ENCODE data around the gene PDE8A.

PDE8A gene

DNA sequence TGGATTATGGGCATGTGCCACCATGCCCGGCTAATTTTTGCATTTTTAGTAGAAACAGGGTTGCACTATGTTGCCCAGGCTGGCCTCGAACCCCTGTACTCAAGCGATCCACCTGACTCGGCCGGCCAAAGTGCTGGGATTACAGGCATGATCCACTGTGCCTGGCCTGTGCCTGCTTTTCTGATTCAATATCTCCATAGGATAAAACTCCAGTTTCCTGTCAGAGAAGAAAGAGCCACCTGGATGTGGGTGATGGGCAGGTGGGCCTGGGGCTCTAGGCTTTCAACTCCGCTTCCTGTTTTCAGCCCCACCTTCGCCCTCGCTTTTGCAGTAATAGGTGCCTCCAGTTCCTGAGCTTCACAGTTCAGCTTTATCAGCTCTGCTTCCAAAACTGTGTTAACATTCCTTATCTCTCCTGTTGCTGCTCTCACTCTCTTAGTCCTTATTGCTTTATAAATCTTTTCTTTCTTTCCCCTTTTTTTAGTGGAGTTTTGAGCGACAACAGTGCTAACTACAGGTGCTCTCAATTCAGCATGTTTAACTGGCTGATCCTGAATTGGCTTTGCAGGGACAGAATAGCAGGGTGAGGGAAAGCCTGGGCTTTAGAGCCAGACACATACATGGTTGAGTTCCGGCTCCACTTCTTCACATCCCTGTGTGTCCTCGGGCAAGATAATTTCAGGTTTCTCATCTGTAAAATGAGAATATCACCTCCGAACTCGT is 21.1 kb upstream of the PDE8A start:
- Histone ChIP-seq H3K36me3 (ENCODE audit: control insufficient read depth in 2 of 2, insufficient read depth in 2 of 2, low read length in 2 of 2) (no peaks in the 10 kb centered on the region), H3K27ac (ENCODE audit: low read depth in 2 of 2, low read length in 2 of 2) (no peak overlapping the region), H3K4me1 (ENCODE audit: control insufficient read depth in 2 of 2, insufficient read depth in 2 of 2, low read length in 2 of 2) (peaks cover 0 to 2% of the 10 kb centered on the region in 2 donors), H3K9me3 (ENCODE audit: control insufficient read depth in 2 of 2, low read length in 2 of 2) (no peaks in the 10 kb centered on the region), H3K4me3 (ENCODE audit: low read length in 2 of 2) (no peak overlapping the region), H3K27me3 (ENCODE audit: control insufficient read depth in 2 of 2, insufficient read depth in 2 of 2, low read length in 2 of 2) (no peaks in the 10 kb centered on the region), H3K9ac (ENCODE audit: low read depth in 1 of 2, low read length in 2 of 2) (no peak overlapping the region)

DNA sequence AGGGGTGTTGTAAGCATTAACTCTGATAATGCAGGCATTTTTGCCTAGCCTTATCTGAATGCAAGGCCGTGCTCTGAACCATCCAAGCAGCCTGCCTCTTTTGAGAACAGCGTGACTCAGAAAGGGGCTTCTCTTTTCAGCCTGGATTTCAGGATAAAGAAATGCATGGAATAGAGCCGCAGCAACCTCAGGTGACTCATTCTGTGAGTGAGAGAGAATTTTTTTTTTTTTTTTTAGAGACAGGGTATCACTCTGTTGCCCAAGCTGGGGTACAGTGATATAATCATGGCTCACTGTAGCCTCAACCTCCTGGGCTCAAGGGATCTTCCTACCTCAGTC is 20.6 kb upstream of the PDE8A start:
- H3K4me3 ChIP-seq (ENCODE audit: low read length in 2 of 2) = no peak overlapping the region
- H3K4me1 ChIP-seq (ENCODE audit: control insufficient read depth in 2 of 2, insufficient read depth in 2 of 2, low read length in 2 of 2) = no peaks in the 10 kb centered on the region
- H3K9me3 ChIP-seq (ENCODE audit: control insufficient read depth in 2 of 2, low read length in 2 of 2) = no peaks in the 10 kb centered on the region
- H3K36me3 ChIP-seq (ENCODE audit: control insufficient read depth in 2 of 2, insufficient read depth in 2 of 2, low read length in 2 of 2) = no peaks in the 10 kb centered on the region
- no peaks in the 10 kb centered on the region for H3K27me3 ChIP-seq (ENCODE audit: control insufficient read depth in 2 of 2, insufficient read depth in 2 of 2, low read length in 2 of 2)
- no peak overlapping the region for H3K9ac ChIP-seq (ENCODE audit: low read depth in 1 of 2, low read length in 2 of 2)
- H3K27ac ChIP-seq (ENCODE audit: low read depth in 2 of 2, low read length in 2 of 2) = no peak overlapping the region

- Histone ChIP-seq H3K9me3 (ENCODE audit: control insufficient read depth in 2 of 2, low read length in 2 of 2) (no peaks in the 10 kb centered on the region), H3K4me1 (ENCODE audit: control insufficient read depth in 2 of 2, insufficient read depth in 2 of 2, low read length in 2 of 2) (no peaks in the 10 kb centered on the region), H3K4me3 (ENCODE audit: low read length in 2 of 2) (no peak overlapping the region), H3K9ac (ENCODE audit: low read depth in 1 of 2, low read length in 2 of 2) (no peak overlapping the region), H3K36me3 (ENCODE audit: control insufficient read depth in 2 of 2, insufficient read depth in 2 of 2, low read length in 2 of 2) (no peaks in the 10 kb centered on the region), H3K27me3 (ENCODE audit: control insufficient read depth in 2 of 2, insufficient read depth in 2 of 2, low read length in 2 of 2) (no peaks in the 10 kb centered on the region), H3K27ac (ENCODE audit: low read depth in 2 of 2, low read length in 2 of 2) (no peak overlapping the region)
These were observed 19.9 kb upstream of the PDE8A start for GRCh38 chr15:84961707-84962106.

GRCh38 chr15:84962955-84963354 is 18.7 kb upstream of the PDE8A start:
- Histone ChIP-seq H3K36me3 (ENCODE audit: control insufficient read depth in 2 of 2, insufficient read depth in 2 of 2, low read length in 2 of 2) (no peaks in the 10 kb centered on the region), H3K27ac (ENCODE audit: low read depth in 2 of 2, low read length in 2 of 2) (no peak overlapping the region), H3K4me3 (ENCODE audit: low read length in 2 of 2) (no peak overlapping the region), H3K9me3 (ENCODE audit: control insufficient read depth in 2 of 2, low read length in 2 of 2) (no peaks in the 10 kb centered on the region), H3K9ac (ENCODE audit: low read depth in 1 of 2, low read length in 2 of 2) (no peak overlapping the region), H3K27me3 (ENCODE audit: control insufficient read depth in 2 of 2, insufficient read depth in 2 of 2, low read length in 2 of 2) (no peaks in the 10 kb centered on the region), H3K4me1 (ENCODE audit: control insufficient read depth in 2 of 2, insufficient read depth in 2 of 2, low read length in 2 of 2) (no peaks in the 10 kb centered on the region)

DNA sequence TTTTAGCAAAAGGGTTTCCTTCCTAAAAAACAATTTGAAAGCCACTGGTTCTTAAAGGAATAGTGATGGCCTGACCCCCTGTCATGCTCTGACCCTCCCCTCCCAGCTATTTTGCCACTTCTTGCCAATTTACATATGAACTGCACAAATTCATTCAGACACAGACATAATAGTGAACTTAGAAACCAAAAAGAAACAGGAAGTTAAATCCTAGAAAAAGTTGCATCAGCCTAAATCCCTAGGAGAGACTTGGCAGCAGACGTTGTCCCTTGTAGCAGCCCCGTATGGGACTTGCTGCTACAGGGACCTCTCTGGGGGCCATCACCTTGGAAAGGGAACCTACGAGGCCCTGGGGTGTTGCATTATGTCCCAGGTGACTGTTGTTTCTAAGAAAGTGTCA is 14.3 kb upstream of the PDE8A start:
- Histone ChIP-seq H3K9me3 (ENCODE audit: control insufficient read depth in 2 of 2, low read length in 2 of 2) (peaks cover 0 to 2% of the 10 kb centered on the region in 2 donors), H3K27me3 (ENCODE audit: control insufficient read depth in 2 of 2, insufficient read depth in 2 of 2, low read length in 2 of 2) (no peaks in the 10 kb centered on the region), H3K4me3 (ENCODE audit: low read length in 2 of 2) (no peak overlapping the region), H3K4me1 (ENCODE audit: control insufficient read depth in 2 of 2, insufficient read depth in 2 of 2, low read length in 2 of 2) (no peaks in the 10 kb centered on the region), H3K27ac (ENCODE audit: low read depth in 2 of 2, low read length in 2 of 2) (no peak overlapping the region), H3K36me3 (ENCODE audit: control insufficient read depth in 2 of 2, insufficient read depth in 2 of 2, low read length in 2 of 2) (no peaks in the 10 kb centered on the region), H3K9ac (ENCODE audit: low read depth in 1 of 2, low read length in 2 of 2) (no peak overlapping the region)

GRCh38 chr15:84968301-84968700 is 13.4 kb upstream of the PDE8A start:
- no peaks in the 10 kb centered on the region for H3K36me3 ChIP-seq (ENCODE audit: control insufficient read depth in 2 of 2, insufficient read depth in 2 of 2, low read length in 2 of 2)
- H3K27me3 ChIP-seq (ENCODE audit: control insufficient read depth in 2 of 2, insufficient read depth in 2 of 2, low read length in 2 of 2) = no peaks in the 10 kb centered on the region
- no peak overlapping the region for H3K9ac ChIP-seq (ENCODE audit: low read depth in 1 of 2, low read length in 2 of 2)
- H3K9me3 ChIP-seq (ENCODE audit: control insufficient read depth in 2 of 2, low read length in 2 of 2) = peaks cover 0 to 2% of the 10 kb centered on the region in 2 donors
- no peak overlapping the region for H3K27ac ChIP-seq (ENCODE audit: low read depth in 2 of 2, low read length in 2 of 2)
- no peaks in the 10 kb centered on the region for H3K4me1 ChIP-seq (ENCODE audit: control insufficient read depth in 2 of 2, insufficient read depth in 2 of 2, low read length in 2 of 2)
- no peak overlapping the region for H3K4me3 ChIP-seq (ENCODE audit: low read length in 2 of 2)

DNA sequence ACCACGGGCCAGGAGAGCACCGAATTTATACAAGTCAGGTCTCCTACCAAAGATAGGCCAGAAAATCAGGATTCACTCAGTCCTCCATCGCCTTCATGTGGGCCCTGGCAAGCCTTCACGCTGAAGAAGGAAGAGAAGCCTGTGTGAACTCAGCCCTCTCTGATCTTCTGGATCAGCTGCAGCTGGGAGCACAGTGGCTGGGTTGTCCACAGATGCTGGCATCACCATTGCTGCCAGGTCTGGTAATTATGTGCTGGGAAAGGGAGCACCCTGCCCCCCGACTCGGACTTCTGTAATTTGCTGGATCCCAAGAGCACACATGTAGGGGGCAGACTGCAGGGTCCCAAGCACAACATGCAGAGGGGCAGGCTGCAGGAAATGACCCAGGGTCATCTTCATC is 12.4 kb upstream of the PDE8A start:
- H3K4me1 ChIP-seq (ENCODE audit: control insufficient read depth in 2 of 2, insufficient read depth in 2 of 2, low read length in 2 of 2) = no peaks in the 10 kb centered on the region
- H3K27me3 ChIP-seq (ENCODE audit: control insufficient read depth in 2 of 2, insufficient read depth in 2 of 2, low read length in 2 of 2) = no peaks in the 10 kb centered on the region
- H3K36me3 ChIP-seq (ENCODE audit: control insufficient read depth in 2 of 2, insufficient read depth in 2 of 2, low read length in 2 of 2) = no peaks in the 10 kb centered on the region
- peaks cover 0 to 2% of the 10 kb centered on the region in 2 donors for H3K9me3 ChIP-seq (ENCODE audit: control insufficient read depth in 2 of 2, low read length in 2 of 2)
- no peak overlapping the region for H3K27ac ChIP-seq (ENCODE audit: low read depth in 2 of 2, low read length in 2 of 2)
- H3K9ac ChIP-seq (ENCODE audit: low read depth in 1 of 2, low read length in 2 of 2) = no peak overlapping the region
- no peak overlapping the region for H3K4me3 ChIP-seq (ENCODE audit: low read length in 2 of 2)

DNA sequence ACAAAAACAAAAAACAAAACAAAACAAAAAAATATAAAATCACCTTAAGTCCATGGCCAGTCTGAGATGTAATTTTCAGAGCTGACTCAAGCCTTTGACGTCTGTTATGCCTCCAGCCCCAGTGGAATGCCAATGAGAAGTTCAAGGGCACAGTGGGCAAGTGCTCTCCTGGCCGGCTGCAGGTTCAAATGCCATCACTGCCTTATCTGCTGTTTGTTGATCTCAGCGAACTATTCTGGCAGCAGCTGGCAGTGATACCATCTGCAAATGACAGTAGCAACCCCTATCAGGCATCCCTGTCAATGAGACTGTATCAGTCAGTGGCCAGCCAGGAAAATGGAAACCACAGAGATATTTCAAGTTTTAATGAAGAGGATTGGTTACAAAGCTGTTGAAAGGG is 10.8 kb upstream of the PDE8A start:
- Histone ChIP-seq H3K4me3 (ENCODE audit: low read length in 2 of 2) (no peak overlapping the region), H3K27me3 (ENCODE audit: control insufficient read depth in 2 of 2, insufficient read depth in 2 of 2, low read length in 2 of 2) (no peaks in the 10 kb centered on the region), H3K9me3 (ENCODE audit: control insufficient read depth in 2 of 2, low read length in 2 of 2) (peaks cover 0 to 2% of the 10 kb centered on the region in 2 donors), H3K36me3 (ENCODE audit: control insufficient read depth in 2 of 2, insufficient read depth in 2 of 2, low read length in 2 of 2) (no peaks in the 10 kb centered on the region), H3K9ac (ENCODE audit: low read depth in 1 of 2, low read length in 2 of 2) (no peak overlapping the region), H3K4me1 (ENCODE audit: control insufficient read depth in 2 of 2, insufficient read depth in 2 of 2, low read length in 2 of 2) (no peaks in the 10 kb centered on the region), H3K27ac (ENCODE audit: low read depth in 2 of 2, low read length in 2 of 2) (no peak overlapping the region)

DNA sequence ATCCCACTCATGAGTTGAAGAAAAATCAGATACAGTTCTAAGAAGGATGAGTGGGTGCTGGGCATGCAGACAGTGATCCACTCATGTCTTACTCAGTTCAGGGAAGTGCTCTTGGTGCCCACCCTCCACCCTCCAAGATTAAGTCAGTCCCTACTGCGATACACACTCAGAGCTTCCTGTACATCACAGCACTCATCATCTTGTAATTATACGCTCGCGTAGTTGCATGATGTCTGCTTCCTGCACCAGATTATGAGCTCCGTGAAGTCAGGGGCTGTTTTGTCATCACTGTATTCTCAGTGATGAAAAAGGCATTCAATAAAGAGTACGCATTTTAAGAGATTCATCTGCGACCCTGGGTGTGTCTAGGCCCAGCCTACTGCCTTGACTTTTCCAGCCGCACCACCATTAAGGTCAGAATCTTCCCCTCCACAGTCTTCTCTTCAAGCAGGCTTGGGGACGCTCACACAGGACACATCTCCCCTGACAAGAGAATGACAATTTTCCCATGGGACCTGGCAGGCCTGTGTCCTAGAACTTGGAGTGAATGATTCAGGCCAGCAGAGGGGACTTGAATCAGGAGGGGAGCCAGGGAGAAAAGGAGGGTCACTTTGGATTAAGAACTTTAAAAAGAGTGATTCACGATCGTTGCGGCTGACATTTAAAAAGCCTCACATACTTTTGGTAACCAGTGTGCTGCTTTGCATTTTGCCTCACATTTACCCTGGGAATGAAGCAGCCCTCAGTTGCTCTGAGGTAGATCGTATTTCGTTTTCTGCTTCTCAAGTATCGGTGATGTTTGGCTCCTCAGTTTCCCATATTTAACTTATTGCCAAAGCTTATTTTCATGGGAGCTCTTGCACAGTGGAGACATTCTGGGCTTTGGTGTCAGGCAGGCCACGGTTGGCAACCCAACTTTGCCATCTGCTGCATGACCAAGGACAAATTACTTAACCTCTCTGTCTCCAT is 7.9 kb upstream of the PDE8A start:
- Histone ChIP-seq H3K9me3 (ENCODE audit: control insufficient read depth in 2 of 2, low read length in 2 of 2) (no peaks in the 10 kb centered on the region), H3K36me3 (ENCODE audit: control insufficient read depth in 2 of 2, insufficient read depth in 2 of 2, low read length in 2 of 2) (no peaks in the 10 kb centered on the region), H3K4me1 (ENCODE audit: control insufficient read depth in 2 of 2, insufficient read depth in 2 of 2, low read length in 2 of 2) (no peaks in the 10 kb centered on the region), H3K9ac (ENCODE audit: low read depth in 1 of 2, low read length in 2 of 2) (no peak overlapping the region), H3K27me3 (ENCODE audit: control insufficient read depth in 2 of 2, insufficient read depth in 2 of 2, low read length in 2 of 2) (no peaks in the 10 kb centered on the region), H3K27ac (ENCODE audit: low read depth in 2 of 2, low read length in 2 of 2) (no peak overlapping the region), H3K4me3 (ENCODE audit: low read length in 2 of 2) (no peak overlapping the region)

GRCh38 chr15:84975871-84976351 is 5.7 kb upstream of the PDE8A start:
- H3K27ac ChIP-seq (ENCODE audit: low read depth in 2 of 2, low read length in 2 of 2) = no peak overlapping the region
- H3K4me1 ChIP-seq (ENCODE audit: control insufficient read depth in 2 of 2, insufficient read depth in 2 of 2, low read length in 2 of 2) = peaks cover 6% of the 10 kb centered on the region in 2 donors
- H3K27me3 ChIP-seq (ENCODE audit: control insufficient read depth in 2 of 2, insufficient read depth in 2 of 2, low read length in 2 of 2) = no peaks in the 10 kb centered on the region
- no peaks in the 10 kb centered on the region for H3K36me3 ChIP-seq (ENCODE audit: control insufficient read depth in 2 of 2, insufficient read depth in 2 of 2, low read length in 2 of 2)
- no peaks in the 10 kb centered on the region for H3K9me3 ChIP-seq (ENCODE audit: control insufficient read depth in 2 of 2, low read length in 2 of 2)
- H3K4me3 ChIP-seq (ENCODE audit: low read length in 2 of 2) = no peak overlapping the region
- no peak overlapping the region for H3K9ac ChIP-seq (ENCODE audit: low read depth in 1 of 2, low read length in 2 of 2)
